Measurements from ENCODE around the gene FBP2. TPM values are rescaled to one million over a fixed set of nuclear protein-coding genes. Genes with fewer than 3 reads are reported as not detected.
"Not testable (repeated sequence)": the region's sequence is repeated elsewhere in the genome, so short reads cannot be mapped to it uniquely, and the experiment has no call there.

Gene FBP2
- total RNA-seq, 1 donor from 2014 or later: not detected

DNA sequence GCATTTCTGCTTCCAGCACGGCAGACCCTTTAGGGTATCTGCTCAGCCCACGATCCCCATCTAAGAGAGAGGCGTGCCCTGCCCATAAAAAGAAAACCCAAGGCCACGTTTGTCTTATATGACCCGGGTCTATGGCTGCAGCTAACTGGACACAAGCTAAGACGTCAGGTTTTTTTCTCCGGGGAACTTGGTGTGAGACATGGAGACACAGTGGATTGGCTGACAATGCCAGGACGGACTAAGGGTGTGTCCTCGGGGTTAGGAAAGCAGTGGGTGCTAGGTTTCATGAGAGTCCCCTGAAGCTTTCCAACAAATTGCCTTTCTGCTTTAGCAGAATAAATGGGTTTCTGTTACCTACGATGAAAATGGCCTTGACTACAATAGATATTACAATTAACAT is 7.1 kb upstream of the FBP2 start:
- Mint-ChIP-seq H3K27ac (no peak overlapping the region), H3K4me1 (ENCODE audit: low read depth) (peaks cover 6% of the 10 kb centered on the region), H3K36me3 (ENCODE audit: low read depth) (no peaks in the 10 kb centered on the region), H3K4me3 (no peak overlapping the region), H3K9me3 (no peaks in the 10 kb centered on the region), H3K27me3 (ENCODE audit: insufficient read depth) (peaks cover 16% of the 10 kb centered on the region)
- no peak for DNase-seq (ENCODE audit: low spot score)
- intact Hi-C loops (cut with micrococcal nuclease): loop anchor here (5.0 to 10.0 kb wide), 3 partner anchors 288 to 536 kb away; partner anchors contain the start of gene ZNF169

DNA sequence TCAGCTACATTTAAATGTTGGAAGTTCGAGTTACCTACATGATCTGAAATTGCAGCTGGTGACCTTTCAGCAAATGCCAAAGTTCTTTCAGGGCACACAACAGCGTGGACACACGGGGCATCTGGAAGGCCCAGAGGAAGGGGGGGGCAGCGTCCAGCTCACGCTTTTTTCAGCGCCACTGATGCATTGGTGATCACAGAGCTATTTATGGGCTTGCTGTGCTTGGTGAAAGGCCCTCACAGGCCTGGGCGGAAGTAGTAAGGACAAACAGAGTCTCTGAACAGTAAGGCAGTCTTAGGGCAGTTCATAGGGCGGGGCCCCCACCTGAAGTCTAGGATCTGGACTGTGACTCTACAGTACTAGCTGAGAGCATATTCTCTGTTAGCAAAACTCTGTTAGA is 6.6 kb upstream of the FBP2 start:
- no peak for DNase-seq (ENCODE audit: low spot score)
- peaks cover 11% of the 10 kb centered on the region for H3K27me3 Mint-ChIP-seq (ENCODE audit: insufficient read depth)
- H3K27ac Mint-ChIP-seq: no peak overlapping the region
- no peak overlapping the region for H3K4me3 Mint-ChIP-seq
- no peaks in the 10 kb centered on the region for H3K9me3 Mint-ChIP-seq
- no peaks in the 10 kb centered on the region for H3K36me3 Mint-ChIP-seq (ENCODE audit: low read depth)
- H3K4me1 Mint-ChIP-seq (ENCODE audit: low read depth): peaks cover 6% of the 10 kb centered on the region
- intact Hi-C loops (cut with micrococcal nuclease): loop anchor here (5.0 to 10.0 kb wide), 3 partner anchors 288 to 535 kb away; partner anchors contain the start of gene ZNF169

DNA sequence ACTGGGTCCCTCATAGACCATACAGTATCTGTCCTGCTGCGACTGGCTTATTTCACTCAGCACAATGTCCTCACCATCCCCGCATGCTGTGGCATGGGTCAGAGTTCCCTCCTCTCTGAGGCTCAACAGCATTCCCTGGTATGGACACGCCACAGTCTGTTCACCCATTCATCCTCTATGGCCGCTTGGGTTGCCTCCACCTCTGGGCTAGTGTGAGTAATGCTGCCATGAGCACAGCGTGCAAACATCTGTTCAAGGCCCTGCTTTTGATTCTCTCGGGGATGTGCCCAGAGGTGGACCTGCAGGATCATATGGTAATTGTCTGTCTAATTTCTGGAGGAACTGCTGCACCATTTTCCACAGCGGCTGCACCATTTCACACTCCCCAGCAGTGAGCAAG is 5.5 kb upstream of the FBP2 start:
- intact Hi-C loops (cut with micrococcal nuclease): no loop called here
- no peak overlapping the region for H3K4me3 Mint-ChIP-seq
- no peaks in the 10 kb centered on the region for H3K9me3 Mint-ChIP-seq
- H3K27ac Mint-ChIP-seq: no peak overlapping the region
- no peak for DNase-seq (ENCODE audit: low spot score)
- no peaks in the 10 kb centered on the region for H3K36me3 Mint-ChIP-seq (ENCODE audit: low read depth)
- H3K4me1 Mint-ChIP-seq (ENCODE audit: low read depth): peaks cover 6% of the 10 kb centered on the region
- peaks cover 5% of the 10 kb centered on the region for H3K27me3 Mint-ChIP-seq (ENCODE audit: insufficient read depth)

DNA sequence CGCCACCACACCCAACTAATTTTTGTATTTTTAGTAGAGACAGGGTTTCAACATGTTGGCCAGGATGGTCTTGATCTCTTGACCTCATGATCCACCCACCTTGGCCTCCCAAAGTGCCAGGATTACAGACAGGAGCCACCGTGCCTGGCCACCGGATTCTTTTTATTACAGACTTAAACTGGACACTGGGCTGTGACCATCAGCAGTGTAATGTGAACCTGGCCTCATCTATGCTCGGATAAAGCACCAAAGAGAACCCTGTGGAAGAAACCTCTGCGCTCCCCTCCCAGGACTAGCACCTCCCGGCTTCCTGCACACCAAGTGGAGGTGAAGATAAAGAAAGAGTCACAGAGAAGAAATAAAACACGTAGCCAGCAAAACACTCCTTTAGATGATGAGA is 941 bp downstream of the FBP2 start:
- H3K4me1 Mint-ChIP-seq (ENCODE audit: low read depth); DNase-seq (ENCODE audit: low spot score); H3K27ac Mint-ChIP-seq; H3K4me3 Mint-ChIP-seq; H3K27me3 Mint-ChIP-seq (ENCODE audit: insufficient read depth); H3K36me3 Mint-ChIP-seq (ENCODE audit: low read depth); H3K9me3 Mint-ChIP-seq; intact Hi-C loops (cut with micrococcal nuclease): not testable (repeated sequence)

DNA sequence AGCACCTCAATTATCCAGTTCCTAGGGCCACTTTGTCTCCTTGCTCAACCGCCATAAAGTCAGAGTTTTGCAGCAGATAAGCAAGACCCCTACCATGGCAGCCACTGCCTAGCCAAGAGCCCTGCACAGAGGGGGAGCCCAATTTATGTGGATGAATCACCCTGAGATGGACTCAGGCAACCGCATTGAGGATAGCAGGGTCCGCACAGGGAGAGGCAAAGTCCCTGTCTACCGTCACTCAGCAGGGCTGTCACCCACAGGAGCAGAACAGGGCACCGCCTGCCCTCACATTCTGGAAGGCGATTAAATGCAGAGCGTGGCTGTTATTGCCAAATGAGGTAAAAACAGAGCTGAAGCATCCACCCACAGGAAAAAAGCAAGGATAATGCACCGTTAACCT is 1.7 kb downstream of the FBP2 start:
- Mint-ChIP-seq H3K4me3 (no peak overlapping the region), H3K4me1 (ENCODE audit: low read depth) (no peaks in the 10 kb centered on the region), H3K9me3 (no peaks in the 10 kb centered on the region), H3K36me3 (ENCODE audit: low read depth) (no peaks in the 10 kb centered on the region), H3K27me3 (ENCODE audit: insufficient read depth) (peaks cover 6% of the 10 kb centered on the region), H3K27ac (no peak overlapping the region)
- DNase-seq (ENCODE audit: low spot score): no peak
- intact Hi-C loops (cut with micrococcal nuclease): no loop called here

DNA sequence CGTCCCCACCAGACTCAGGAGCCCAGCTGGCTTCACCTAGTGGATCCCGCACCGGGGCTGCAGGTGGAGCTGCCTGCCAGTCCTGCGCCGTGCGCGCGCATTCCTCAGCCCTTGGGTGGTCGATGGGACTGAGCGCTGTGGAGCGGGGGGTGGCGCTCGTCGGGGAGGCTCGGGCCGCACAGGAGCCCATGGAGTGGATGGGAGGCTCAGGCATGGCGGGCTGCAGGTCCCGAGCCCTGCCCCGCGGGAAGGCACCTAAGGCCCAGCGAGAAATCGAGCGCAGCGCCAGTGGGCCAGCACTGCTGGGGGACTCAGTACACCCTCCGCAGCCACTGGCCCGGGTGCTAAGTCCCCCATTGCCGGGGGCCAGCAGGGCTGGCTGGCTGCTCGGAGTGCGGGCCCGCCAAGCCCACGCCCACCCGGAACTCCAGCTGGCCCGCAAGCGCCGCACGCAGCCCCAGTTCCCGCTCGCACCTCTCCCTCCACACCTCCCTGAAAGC is 2.5 kb downstream of the FBP2 start:
- H3K9me3 Mint-ChIP-seq; H3K4me1 Mint-ChIP-seq (ENCODE audit: low read depth); intact Hi-C loops (cut with micrococcal nuclease); H3K4me3 Mint-ChIP-seq; H3K27me3 Mint-ChIP-seq (ENCODE audit: insufficient read depth); H3K27ac Mint-ChIP-seq; DNase-seq (ENCODE audit: low spot score); H3K36me3 Mint-ChIP-seq (ENCODE audit: low read depth): not testable (repeated sequence)

DNA sequence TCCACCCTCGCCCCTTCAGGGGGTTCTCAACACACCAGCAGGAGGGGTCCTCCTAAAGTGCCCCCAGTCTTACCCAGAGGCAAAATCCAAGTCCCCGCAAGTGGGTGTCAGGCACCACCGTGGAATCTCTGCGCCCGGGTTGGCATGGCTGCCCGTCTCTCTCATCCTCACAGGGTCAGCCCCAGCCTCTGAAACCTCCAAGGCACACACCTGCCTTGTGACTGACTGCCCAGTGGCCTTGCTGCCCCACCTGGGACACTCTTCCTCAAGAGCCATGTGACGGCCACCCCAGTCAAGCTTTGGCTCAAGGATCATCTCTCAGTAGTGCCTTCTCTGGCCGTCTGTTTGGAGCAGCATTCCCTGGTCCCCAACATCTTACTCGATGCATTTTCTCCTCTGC is 4.9 kb downstream of the FBP2 start:
- no peak overlapping the region for H3K27ac Mint-ChIP-seq
- intact Hi-C loops (cut with micrococcal nuclease): no loop called here
- no peaks in the 10 kb centered on the region for H3K36me3 Mint-ChIP-seq (ENCODE audit: low read depth)
- DNase-seq (ENCODE audit: low spot score): no peak
- H3K9me3 Mint-ChIP-seq: no peaks in the 10 kb centered on the region
- no peak overlapping the region for H3K4me3 Mint-ChIP-seq
- H3K4me1 Mint-ChIP-seq (ENCODE audit: low read depth): peaks cover 14% of the 10 kb centered on the region
- peaks cover 6% of the 10 kb centered on the region for H3K27me3 Mint-ChIP-seq (ENCODE audit: insufficient read depth)

DNA sequence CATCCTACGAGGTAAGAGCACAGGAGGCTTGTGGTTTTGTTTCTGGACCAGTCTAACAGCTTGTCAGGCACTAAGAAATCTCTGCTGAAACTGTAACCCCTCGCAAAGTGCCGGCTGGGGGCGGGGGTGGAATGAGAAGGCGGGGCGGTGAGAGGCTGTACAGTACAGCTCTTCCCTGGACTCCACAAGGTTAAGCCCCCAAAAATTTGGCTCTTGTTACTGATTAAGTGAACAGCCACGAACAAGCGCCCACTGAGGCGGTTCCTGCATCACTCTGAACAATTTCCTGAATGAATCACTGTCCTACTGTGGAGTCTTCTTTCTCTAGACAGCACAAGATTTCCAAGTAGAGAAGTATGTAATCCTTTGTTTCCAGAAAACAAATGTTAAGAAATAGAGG is 6.8 kb downstream of the FBP2 start:
- Mint-ChIP-seq H3K4me1 (ENCODE audit: low read depth) (peaks cover 14% of the 10 kb centered on the region), H3K27me3 (ENCODE audit: insufficient read depth) (peaks cover 3% of the 10 kb centered on the region), H3K36me3 (ENCODE audit: low read depth) (no peaks in the 10 kb centered on the region), H3K9me3 (no peaks in the 10 kb centered on the region), H3K4me3 (no peak overlapping the region), H3K27ac (no peak overlapping the region)
- DNase-seq (ENCODE audit: low spot score): no peak
- intact Hi-C loops (cut with micrococcal nuclease): no loop called here

DNA sequence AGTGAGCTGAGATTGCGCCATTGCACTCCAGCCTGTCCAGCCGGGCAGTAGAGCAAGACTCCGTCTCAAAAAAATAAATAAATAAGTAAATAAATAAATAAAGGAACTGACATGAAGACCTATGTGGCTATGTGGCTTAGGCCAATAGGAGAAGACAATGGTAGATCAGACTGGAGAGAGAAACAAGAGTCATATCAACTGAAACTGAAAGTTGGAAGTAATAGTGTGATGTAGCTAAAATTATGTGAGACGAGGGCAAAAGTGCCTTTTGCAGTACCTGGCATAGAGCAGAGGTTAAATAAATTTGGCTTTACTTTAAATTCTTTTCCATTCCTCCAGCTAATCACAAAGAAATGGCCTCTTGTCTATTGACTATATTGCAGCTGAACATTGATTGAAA is 7.3 kb downstream of the FBP2 start:
- no peak for DNase-seq (ENCODE audit: low spot score)
- H3K9me3 Mint-ChIP-seq: no peaks in the 10 kb centered on the region
- H3K4me1 Mint-ChIP-seq (ENCODE audit: low read depth): peaks cover 14% of the 10 kb centered on the region
- no peak overlapping the region for H3K27ac Mint-ChIP-seq
- H3K27me3 Mint-ChIP-seq (ENCODE audit: insufficient read depth): peaks cover 3% of the 10 kb centered on the region
- no peaks in the 10 kb centered on the region for H3K36me3 Mint-ChIP-seq (ENCODE audit: low read depth)
- H3K4me3 Mint-ChIP-seq: no peak overlapping the region
- intact Hi-C loops (cut with micrococcal nuclease): no loop called here

DNA sequence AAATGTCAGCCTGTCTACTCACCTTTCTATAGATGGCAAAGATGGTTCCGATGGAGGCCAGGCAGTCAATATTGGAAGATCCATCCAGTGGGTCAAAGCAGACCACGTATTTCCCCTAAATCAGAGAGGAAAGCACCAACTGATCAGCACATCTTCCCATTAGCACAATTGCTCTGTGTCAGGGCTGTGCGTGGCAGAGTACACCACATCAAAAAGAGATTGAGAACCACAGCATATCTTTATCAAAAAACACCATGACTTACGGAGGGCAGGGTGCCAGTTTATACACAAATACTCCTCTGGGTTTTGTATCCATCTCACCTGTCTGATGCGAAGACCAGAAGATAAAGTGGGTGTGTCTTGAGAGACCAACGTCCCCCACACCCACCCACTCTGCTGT is 9.1 kb downstream of the FBP2 start:
- H3K4me1 Mint-ChIP-seq (ENCODE audit: low read depth): peaks cover 14% of the 10 kb centered on the region
- H3K36me3 Mint-ChIP-seq (ENCODE audit: low read depth): no peaks in the 10 kb centered on the region
- DNase-seq (ENCODE audit: low spot score): no peak
- no peak overlapping the region for H3K27ac Mint-ChIP-seq
- no peaks in the 10 kb centered on the region for H3K9me3 Mint-ChIP-seq
- no peaks in the 10 kb centered on the region for H3K27me3 Mint-ChIP-seq (ENCODE audit: insufficient read depth)
- no peak overlapping the region for H3K4me3 Mint-ChIP-seq
- intact Hi-C loops (cut with micrococcal nuclease): no loop called here

DNA sequence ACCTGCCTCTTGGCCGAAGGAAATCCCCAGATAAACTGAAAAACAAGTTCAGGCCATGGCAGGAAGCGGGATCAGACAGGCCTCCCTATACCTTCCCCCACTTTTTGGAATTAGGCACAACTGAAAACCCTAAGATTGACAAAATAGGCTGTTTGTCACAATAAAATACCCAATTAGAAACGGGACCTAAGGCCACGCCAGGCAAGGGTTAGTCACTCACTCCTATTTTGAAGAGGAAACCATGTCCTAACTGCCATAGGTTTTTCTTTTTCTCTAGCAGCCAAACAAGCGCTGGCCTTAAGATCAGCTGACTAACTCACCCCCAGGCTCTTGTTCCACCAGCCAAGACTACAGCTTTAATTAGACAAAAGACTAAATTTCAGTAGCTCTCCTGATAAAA is 11.9 kb downstream of the FBP2 start:
- Mint-ChIP-seq H3K4me3 (no peak overlapping the region), H3K27ac (no peak overlapping the region), H3K4me1 (ENCODE audit: low read depth) (peaks cover 14% of the 10 kb centered on the region), H3K36me3 (ENCODE audit: low read depth) (no peaks in the 10 kb centered on the region), H3K27me3 (ENCODE audit: insufficient read depth) (no peaks in the 10 kb centered on the region), H3K9me3 (no peaks in the 10 kb centered on the region)
- intact Hi-C loops (cut with micrococcal nuclease): no loop called here
- DNase-seq (ENCODE audit: low spot score): no peak

DNA sequence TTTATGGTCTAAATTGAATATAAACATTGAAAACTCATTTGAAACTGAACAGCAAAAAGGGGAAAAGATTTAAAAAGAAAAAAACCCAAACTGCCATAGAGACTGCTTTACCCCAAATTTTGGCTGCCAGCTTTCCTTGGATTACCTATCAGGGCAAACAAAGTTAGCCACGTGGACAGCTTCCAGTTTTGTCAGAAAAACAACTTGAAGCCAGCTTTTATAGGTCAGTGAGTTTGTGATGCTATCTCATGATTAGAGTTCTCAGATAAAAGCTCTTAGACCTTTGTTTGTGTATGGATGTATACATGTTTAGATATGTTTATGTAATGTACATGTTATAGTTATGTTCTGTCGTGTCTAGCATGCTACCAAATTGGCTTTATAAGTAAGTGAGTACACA is 16.1 kb downstream of the FBP2 start:
- Mint-ChIP-seq H3K9me3 (no peaks in the 10 kb centered on the region), H3K4me3 (no peak overlapping the region), H3K27me3 (ENCODE audit: insufficient read depth) (peaks cover 14% of the 10 kb centered on the region), H3K4me1 (ENCODE audit: low read depth) (no peaks in the 10 kb centered on the region), H3K36me3 (ENCODE audit: low read depth) (no peaks in the 10 kb centered on the region), H3K27ac (no peak overlapping the region)
- intact Hi-C loops (cut with micrococcal nuclease): no loop called here
- no peak for DNase-seq (ENCODE audit: low spot score)

DNA sequence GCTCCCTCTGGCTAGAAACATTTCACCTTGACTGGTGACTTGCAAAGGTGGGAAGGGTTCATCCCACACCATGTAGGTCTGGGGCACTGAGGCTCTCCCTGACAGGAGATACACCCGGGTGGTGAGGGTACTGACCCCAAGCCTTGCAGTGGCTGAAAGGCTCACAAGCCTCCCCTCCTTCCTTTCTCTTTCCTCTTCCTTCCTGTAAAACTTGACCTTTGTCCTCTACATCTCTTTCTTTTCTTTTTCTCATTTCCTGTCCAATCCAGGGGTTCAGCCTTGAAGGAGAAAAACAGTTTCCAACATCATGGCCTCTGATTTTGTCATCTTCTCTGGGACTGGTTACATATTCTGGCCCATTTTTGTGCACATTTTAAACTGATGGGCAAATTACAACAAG is 16.6 kb downstream of the FBP2 start:
- no peak overlapping the region for H3K4me3 Mint-ChIP-seq
- H3K27me3 Mint-ChIP-seq (ENCODE audit: insufficient read depth): peaks cover 19% of the 10 kb centered on the region
- no peaks in the 10 kb centered on the region for H3K4me1 Mint-ChIP-seq (ENCODE audit: low read depth)
- no peaks in the 10 kb centered on the region for H3K9me3 Mint-ChIP-seq
- H3K36me3 Mint-ChIP-seq (ENCODE audit: low read depth): no peaks in the 10 kb centered on the region
- DNase-seq (ENCODE audit: low spot score): no peak
- intact Hi-C loops (cut with micrococcal nuclease): no loop called here
- H3K27ac Mint-ChIP-seq: no peak overlapping the region

DNA sequence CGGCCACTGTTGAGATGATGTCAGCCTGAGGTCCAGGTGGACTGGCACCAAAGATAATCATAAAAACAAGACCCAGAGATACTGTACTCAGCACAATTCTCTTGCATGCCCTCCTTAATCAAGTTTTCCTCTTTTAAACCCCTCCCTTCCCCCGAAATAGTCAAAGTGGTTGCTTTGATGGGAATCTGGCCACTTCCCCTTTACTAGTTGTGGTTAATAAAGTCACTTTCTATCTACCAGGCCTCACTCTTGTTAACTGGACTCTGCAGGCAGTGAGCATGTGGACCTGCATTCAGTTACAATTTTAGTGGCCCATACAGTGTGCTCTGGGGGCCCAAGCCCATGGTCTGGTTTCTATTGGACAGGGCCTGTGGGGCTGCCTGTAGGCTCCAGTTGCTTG is 17.5 kb downstream of the FBP2 start:
- Mint-ChIP-seq H3K4me3 (no peak overlapping the region), H3K27ac (no peak overlapping the region), H3K36me3 (ENCODE audit: low read depth) (no peaks in the 10 kb centered on the region), H3K4me1 (ENCODE audit: low read depth) (no peaks in the 10 kb centered on the region), H3K27me3 (ENCODE audit: insufficient read depth) (peaks cover 24% of the 10 kb centered on the region), H3K9me3 (no peaks in the 10 kb centered on the region)
- DNase-seq (ENCODE audit: low spot score): no peak
- intact Hi-C loops (cut with micrococcal nuclease): no loop called here
